PC-9 (cell line): ENCODE results near the gene SNX11. TPM values are rescaled to one million over a fixed set of nuclear protein-coding genes. Genes with fewer than 3 reads are reported as not detected.
A peak's percentile ranks its signal among the peaks of the same experiment; 100 is the strongest.
"Not testable (repeated sequence)": the region's sequence is repeated elsewhere in the genome, so short reads cannot be mapped to it uniquely, and the experiment has no call there.

Source experiments
- BruUV-seq: library from RNA; stranded (reverse); fragments of 400-500 nt; replicated peaks from 2 replicates; lab custom pipeline; 2021; lab: Mats Ljungman, UMichigan
- CTCF ChIA-PET: fragments of 300-600 bp; sonication (Branson Sonifier 250); formaldehyde crosslinking; loops from one replicate; lab custom pipeline; 2022; ENCODE audit warnings: antibody characterized with exemption; lab: Charles Lee
- POLR2A ChIA-PET: fragments of 300-600 bp; sonication (Branson Sonifier 250); formaldehyde crosslinking; loops from one replicate; lab custom pipeline; 2022; ENCODE audit warnings: antibody characterized with exemption; ENCODE audit not compliant: unreplicated experiment; lab: Charles Lee
- DNase-seq, 2 experiments: peaks; one replicate each; pipeline versions ENCODE4 v3.0.0 to v3.0.0-alpha.2; 2015 to 2022; ENCODE audit warnings: mixed read lengths in 1 of 2
- H2AFZ ChIP-seq: fragments of 200-600 bp; sonication (generic); 2 replicates; pipeline ENCODE4 v1.8.1; 2017; ENCODE audit warnings: antibody characterized with exemption
- H3F3A ChIP-seq: fragments of 200-600 bp; sonication (generic); 2 replicates; pipeline ENCODE4 v1.8.1; 2017; ENCODE audit warnings: antibody characterized with exemption, mild to moderate bottlenecking, low read depth; ENCODE audit not compliant: insufficient read depth
- H3K27ac ChIP-seq: fragments of 200-600 bp; sonication (generic); 2 replicates; pipeline ENCODE4 v1.6.1; 2016; ENCODE audit warnings: mixed run types
- H3K27me3 ChIP-seq: fragments of 200-600 bp; sonication (generic); 2 replicates; pipeline ENCODE4 v1.6.1; 2016; ENCODE audit warnings: low read depth, mixed run types; ENCODE audit not compliant: insufficient read depth
- H3K36me3 ChIP-seq: fragments of 200-600 bp; sonication (generic); 2 replicates; pipeline ENCODE4 v1.6.1; 2016; ENCODE audit warnings: low read depth, mixed run types
- H3K4me1 ChIP-seq: fragments of 200-600 bp; sonication (generic); replicated peaks from 2 replicates; pipeline ENCODE4 v1.6.1; 2016; ENCODE audit warnings: mixed run types; ENCODE audit not compliant: insufficient read depth
- H3K4me2 ChIP-seq: fragments of 200-600 bp; sonication (generic); 2 replicates; pipeline ENCODE4 v1.6.1; 2017; ENCODE audit warnings: mixed run types
- H3K4me3 ChIP-seq: fragments of 200-600 bp; sonication (generic); 2 replicates; pipeline ENCODE4 v1.6.1; 2016; ENCODE audit warnings: mixed run types
- H3K79me2 ChIP-seq: fragments of 200-600 bp; sonication (generic); 2 replicates; pipeline ENCODE4 v1.6.1; 2017; ENCODE audit warnings: low read depth, mixed run types
- H3K9me2 ChIP-seq: fragments of 200-600 bp; sonication (generic); 2 replicates; pipeline ENCODE4 v1.8.1; 2017; ENCODE audit warnings: mild to moderate bottlenecking; ENCODE audit not compliant: insufficient read depth
- H3K9me3 ChIP-seq: fragments of 200-600 bp; sonication (generic); 2 replicates; pipeline ENCODE4 v1.8.1; 2016; ENCODE audit warnings: low read depth; ENCODE audit not compliant: insufficient read depth
- H4K20me1 ChIP-seq: fragments of 200-600 bp; sonication (generic); 2 replicates; pipeline ENCODE4 v1.8.1; 2017; ENCODE audit not compliant: insufficient read depth
- EZH2 ChIP-seq: fragments of 200-600 bp; sonication (generic); IDR thresholded peaks from 2 replicates; pipeline ENCODE4 v1.8.0; 2017; ENCODE audit warnings: antibody characterized with exemption, low read depth
- intact Hi-C: fragments of 100-400 bp; cut with micrococcal nuclease; formaldehyde crosslinking; loops from one replicate; pipeline ENCODE4 v1.10.0; 2022; ENCODE audit not compliant: unreplicated experiment
- total RNA-seq: library from RNA; stranded (reverse); gene quantifications from 2 replicates; pipeline ENCODE4 v1.2.3, GENCODE V29; 2021
- TF ChIP-seq, protein P1 (sequence below): fragments of 200-600 bp; sonication (generic); conservative IDR thresholded peaks from 2 replicates; pipeline ENCODE4 v1.6.1; 2017; ENCODE audit warnings: mixed run types, antibody characterized with exemption, mild to moderate bottlenecking, moderate library complexity

The SNX11 gene
- total RNA-seq, 1 experiment from 2014 or later: 16.0 TPM

DNA sequence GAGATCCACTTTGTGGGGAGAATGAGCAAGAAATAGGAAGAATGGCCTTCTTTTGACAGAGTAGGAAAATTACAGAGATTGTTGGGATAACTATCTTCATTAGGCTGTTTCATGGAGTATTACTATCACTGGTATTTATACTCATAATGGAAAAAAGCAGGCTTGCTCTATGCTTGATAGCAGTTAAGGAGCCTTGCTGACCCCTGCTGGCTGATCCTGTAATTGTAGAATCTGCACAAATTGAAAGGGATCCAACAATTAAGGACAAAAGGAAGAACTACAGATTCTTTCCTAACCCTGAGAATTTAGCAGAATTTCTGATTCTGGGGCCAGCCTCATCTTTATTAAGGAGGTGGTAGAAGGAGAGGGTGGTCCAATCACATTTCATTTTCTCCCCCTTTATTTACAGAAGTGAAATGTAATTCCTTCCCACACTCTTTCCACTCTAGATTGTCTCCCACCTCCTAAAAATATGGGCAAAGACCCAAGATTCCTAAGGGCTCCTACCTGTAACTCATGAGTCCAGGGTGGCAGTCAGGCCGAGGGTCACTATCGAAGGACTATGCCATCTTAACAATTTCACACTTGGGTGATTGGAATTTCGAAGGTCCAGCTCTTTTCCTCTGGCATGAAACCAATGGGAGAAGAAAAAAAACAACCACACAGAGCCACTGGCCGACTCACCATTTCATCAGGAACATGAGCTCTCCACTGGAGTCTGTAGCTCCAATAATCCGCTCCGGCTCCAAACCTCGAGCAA is 33.1 kb upstream of the SNX11 start:
- peaks cover 21% of the 10 kb centered on the region for H3K36me3 ChIP-seq
- peaks cover 14% of the 10 kb centered on the region for H3K79me2 ChIP-seq
- CTCF ChIA-PET: interaction anchor here (0.5 to 1.1 kb wide), 5 partner anchors 19 to 153 kb away, joined by 3 to 4 read pairs (median 4); no protein-coding TSS in a partner anchor
- H3K4me2 ChIP-seq: no peak overlapping the region
- no peaks in the 10 kb centered on the region for H3K9me2 ChIP-seq
- H3K9me3 ChIP-seq: no peaks in the 10 kb centered on the region
- H3K27me3 ChIP-seq: no peaks in the 10 kb centered on the region
- BruUV-seq: no TSS peak
- peaks cover 25% of the 10 kb centered on the region; the same call in 1 of the 2 replicates for H3F3A ChIP-seq
- no peak overlapping the region for H3K4me3 ChIP-seq
- H2AFZ ChIP-seq: no peak overlapping the region
- TF ChIP-seq, protein P1, sequence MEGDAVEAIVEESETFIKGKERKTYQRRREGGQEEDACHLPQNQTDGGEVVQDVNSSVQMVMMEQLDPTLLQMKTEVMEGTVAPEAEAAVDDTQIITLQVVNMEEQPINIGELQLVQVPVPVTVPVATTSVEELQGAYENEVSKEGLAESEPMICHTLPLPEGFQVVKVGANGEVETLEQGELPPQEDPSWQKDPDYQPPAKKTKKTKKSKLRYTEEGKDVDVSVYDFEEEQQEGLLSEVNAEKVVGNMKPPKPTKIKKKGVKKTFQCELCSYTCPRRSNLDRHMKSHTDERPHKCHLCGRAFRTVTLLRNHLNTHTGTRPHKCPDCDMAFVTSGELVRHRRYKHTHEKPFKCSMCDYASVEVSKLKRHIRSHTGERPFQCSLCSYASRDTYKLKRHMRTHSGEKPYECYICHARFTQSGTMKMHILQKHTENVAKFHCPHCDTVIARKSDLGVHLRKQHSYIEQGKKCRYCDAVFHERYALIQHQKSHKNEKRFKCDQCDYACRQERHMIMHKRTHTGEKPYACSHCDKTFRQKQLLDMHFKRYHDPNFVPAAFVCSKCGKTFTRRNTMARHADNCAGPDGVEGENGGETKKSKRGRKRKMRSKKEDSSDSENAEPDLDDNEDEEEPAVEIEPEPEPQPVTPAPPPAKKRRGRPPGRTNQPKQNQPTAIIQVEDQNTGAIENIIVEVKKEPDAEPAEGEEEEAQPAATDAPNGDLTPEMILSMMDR: peak; percentile 94
- no peak for TF ChIP-seq EZH2
- POLR2A ChIA-PET: no interaction called here
- no peaks in the 10 kb centered on the region for H3K4me1 ChIP-seq
- no peak overlapping the region for H3K27ac ChIP-seq
- peaks cover 26% of the 10 kb centered on the region for H4K20me1 ChIP-seq
- intact Hi-C loops: loop anchor here (1.0 to 2.0 kb wide), 2 partner anchors 48 to 56 kb away; no protein-coding TSS in a partner anchor
- DNase-seq: peak; percentile 62 to 71

DNA sequence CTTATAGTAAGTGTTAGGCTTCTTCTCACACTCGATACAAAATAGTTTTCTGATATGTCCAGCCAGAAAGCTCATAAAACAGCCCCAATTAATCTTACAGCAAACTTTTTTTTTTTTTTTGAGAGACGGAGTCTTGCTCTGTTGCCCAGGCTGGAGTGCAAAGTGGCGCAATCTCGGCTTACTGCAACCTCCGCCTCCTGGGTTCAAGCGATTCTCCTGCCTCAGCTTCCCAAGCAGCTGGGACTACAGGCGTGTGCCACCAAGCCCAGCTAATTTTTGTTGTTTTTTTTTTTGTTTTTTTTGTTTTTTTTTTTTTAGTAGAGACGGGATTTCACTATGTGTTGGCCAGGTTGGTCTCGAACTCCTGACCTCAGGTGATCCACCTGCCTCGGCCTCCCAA is 30.4 kb upstream of the SNX11 start:
- H3K9me2 ChIP-seq, H3K27me3 ChIP-seq, H3K27ac ChIP-seq, H3K4me2 ChIP-seq, intact Hi-C loops, BruUV-seq, POLR2A ChIA-PET, H3K4me3 ChIP-seq, H3K4me1 ChIP-seq, H2AFZ ChIP-seq, CTCF ChIA-PET, DNase-seq, H3K9me3 ChIP-seq: not testable (repeated sequence)
- Histone ChIP-seq H3K79me2 (peaks cover 35% of the 10 kb centered on the region), H4K20me1 (peaks cover 46% of the 10 kb centered on the region), H3K36me3 (peaks cover 21% of the 10 kb centered on the region), H3F3A (peaks cover 39% of the 10 kb centered on the region; the same call in 1 of the 2 replicates)

DNA sequence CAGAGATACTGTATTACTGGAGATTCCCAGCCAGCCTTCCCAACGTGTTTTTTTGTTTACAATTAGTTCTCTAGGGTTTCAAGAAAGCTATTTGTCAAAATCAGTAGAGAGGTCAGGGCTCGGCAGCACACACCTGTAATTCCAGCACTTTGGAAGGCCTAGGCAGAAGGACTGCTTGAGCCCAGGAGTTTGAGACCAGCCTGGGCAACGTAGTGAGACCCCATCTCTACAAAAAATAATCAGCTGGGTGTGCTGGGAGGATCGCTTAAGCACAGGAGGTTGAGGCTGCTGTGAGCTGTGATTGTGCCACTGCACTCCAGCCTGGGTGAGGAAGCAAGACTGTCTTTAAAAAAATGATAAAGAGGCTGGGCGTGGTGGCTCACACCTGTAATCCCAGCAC is 25.7 kb upstream of the SNX11 start:
- Histone ChIP-seq H3K9me3 (no peaks in the 10 kb centered on the region), H3F3A (peaks cover 39% of the 10 kb centered on the region), H3K79me2 (peaks cover 76% of the 10 kb centered on the region), H2AFZ (no peak overlapping the region), H3K36me3 (no peaks in the 10 kb centered on the region), H3K4me3 (no peak overlapping the region), H3K27me3 (no peaks in the 10 kb centered on the region), H3K9me2 (no peaks in the 10 kb centered on the region), H4K20me1 (peaks cover 62% of the 10 kb centered on the region), H3K4me2 (no peak overlapping the region), H3K4me1 (no peaks in the 10 kb centered on the region), H3K27ac (peak overlapping the region; percentile 26)
- intact Hi-C loops: no loop called here
- no TSS peak for BruUV-seq
- TF ChIP-seq, protein P1: no peak
- TF ChIP-seq EZH2: no peak
- no peak for DNase-seq
- ChIA-PET CTCF (interaction anchor here (0.6 kb wide), 1 partner anchor 554 kb away, joined by 4 read pairs; no protein-coding TSS in a partner anchor), POLR2A (no interaction called here)
